ENCODE measurements around the gene IDH3B. TPM values are rescaled to one million over a fixed set of nuclear protein-coding genes. Genes with fewer than 3 reads are reported as not detected.

Gene IDH3B
- total and polyA plus RNA-seq, 9 of the 15 experiments (the other 6 are each of a cell fraction or from before 2014, with no cell fraction given) = 91.7 to 224 (median 155) TPM

- TF ChIP-seq PBX2 (CRISPR knock-in tag; IDR thresholded peaks at IDR 0.05; ENCODE audit: low read depth) (no peak), PBX2 (tag; conservative IDR thresholded peaks at IDR 0.05; ENCODE audit: low read depth) (no peak), ZNF512 (tag; IDR thresholded peaks at IDR 0.05) (no peak), KHSRP (IDR thresholded peaks at IDR 0.05) (no peak), HMBOX1 (IDR thresholded peaks at IDR 0.05) (no peak), ZNF75A (CRISPR knock-in tag; IDR thresholded peaks at IDR 0.05) (no peak), MEF2A (IDR thresholded peaks at IDR 0.05; ENCODE audit: control insufficient read depth, low read depth, low read length) (no peak), TSC22D4 (tag; IDR thresholded peaks at IDR 0.05) (no peak), C11orf30 (IDR thresholded peaks at IDR 0.05; ENCODE audit: low read depth) (no peak), PHF20 (IDR thresholded peaks at IDR 0.05; ENCODE audit: partially characterized antibody) (no peak), HLTF (IDR thresholded peaks at IDR 0.05) (no peak), NCOR1 (IDR thresholded peaks at IDR 0.05) (no peak), CREM (IDR thresholded peaks at IDR 0.05; ENCODE audit: low read depth) (peak; percentile 41), SMARCB1 (IDR thresholded peaks at IDR 0.05; ENCODE audit: insufficient read length, low read depth) (no peak), ZNF780A (CRISPR knock-in tag; IDR thresholded peaks at IDR 0.05) (no peak), ZNF785 (CRISPR knock-in tag; IDR thresholded peaks at IDR 0.05) (no peak), SMARCA5 (IDR thresholded peaks at IDR 0.05) (0 out of 2 replicates have a peak, but pooled peaks have one; percentile 45), RBBP5 (IDR thresholded peaks at IDR 0.05; ENCODE audit: borderline replicate concordance, insufficient read depth, low read length, poor library complexity, severe bottlenecking) (peak; percentile 91), POLR2AphosphoS5 (IDR thresholded peaks at IDR 0.05; ENCODE audit: control insufficient read depth, insufficient read depth, low read depth, low read length) (peak; percentile 85), ZNF134 (CRISPR knock-in tag; conservative IDR thresholded peaks at IDR 0.05) (no peak), ADNP (tag; IDR thresholded peaks at IDR 0.05) (no peak), ASH1L (IDR thresholded peaks at IDR 0.05; ENCODE audit: borderline replicate concordance, low read depth, partially characterized antibody) (no peak), SUPT5H (IDR thresholded peaks at IDR 0.05) (peak; percentile 79), ZFP36 (IDR thresholded peaks at IDR 0.05; ENCODE audit: low read depth, low read length, partially characterized antibody) (no peak)
These were observed 12.0 kb downstream of the IDH3B start, which contains the start of gene NOP56 (continued) for GRCh38 chr20:2651772-2652723.

Measured in K562 (cell line).